ENCODE data around the gene PRKAB2. TPM values are rescaled to one million over a fixed set of nuclear protein-coding genes. Genes with fewer than 3 reads are reported as not detected.

Gene PRKAB2
- total RNA-seq, 1 donor from 2014 or later = 10.1 TPM

DNA sequence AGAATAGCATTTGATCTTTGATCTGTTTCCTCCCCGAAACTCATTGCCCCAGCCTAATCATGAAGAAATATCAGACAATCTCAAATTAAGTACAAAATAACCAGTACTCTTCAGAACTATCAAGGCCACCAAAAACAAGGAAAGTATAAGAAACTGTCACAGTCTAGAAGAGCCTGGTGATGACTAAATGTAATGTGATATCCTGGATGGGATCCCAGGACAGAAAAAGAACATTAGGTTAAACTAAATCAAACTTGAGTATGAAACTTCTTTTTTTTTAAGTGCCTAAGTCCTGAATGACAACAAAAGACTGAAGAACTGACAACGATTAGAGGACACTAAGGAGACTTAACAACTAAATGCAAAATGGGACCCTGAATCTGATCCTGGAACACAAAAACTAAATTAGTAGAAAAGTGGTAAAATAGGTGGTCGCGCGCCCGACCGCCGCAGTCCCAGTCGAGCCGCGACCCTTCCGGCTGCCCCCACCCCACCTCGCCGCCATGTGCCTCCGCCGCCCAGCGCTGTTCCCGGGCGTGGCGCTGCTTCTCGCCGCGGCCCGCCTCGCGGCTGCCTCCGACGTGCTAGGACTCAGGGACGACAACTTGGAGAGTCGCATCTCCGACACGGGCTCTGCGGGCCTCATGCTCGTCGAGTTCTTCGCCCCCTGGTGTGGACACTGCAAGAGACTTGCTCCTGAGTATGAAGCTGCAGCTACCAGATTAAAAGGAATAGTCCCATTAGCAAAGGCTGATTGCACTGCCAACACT is 5.5 kb upstream of the PRKAB2 start:
- Mint-ChIP-seq H3K9me3 (ENCODE audit: unreplicated experiment) (peaks cover 10% of the 10 kb centered on the region), H3K4me3 (ENCODE audit: unreplicated experiment) (no peak overlapping the region), H3K36me3 (ENCODE audit: unreplicated experiment) (peaks cover 14% of the 10 kb centered on the region), H3K27ac (ENCODE audit: unreplicated experiment) (peak overlapping the region; percentile 76), H3K4me1 (ENCODE audit: unreplicated experiment) (peaks cover 27% of the 10 kb centered on the region), H3K27me3 (ENCODE audit: unreplicated experiment) (no peaks in the 10 kb centered on the region)
- TF ChIP-seq, protein P1, sequence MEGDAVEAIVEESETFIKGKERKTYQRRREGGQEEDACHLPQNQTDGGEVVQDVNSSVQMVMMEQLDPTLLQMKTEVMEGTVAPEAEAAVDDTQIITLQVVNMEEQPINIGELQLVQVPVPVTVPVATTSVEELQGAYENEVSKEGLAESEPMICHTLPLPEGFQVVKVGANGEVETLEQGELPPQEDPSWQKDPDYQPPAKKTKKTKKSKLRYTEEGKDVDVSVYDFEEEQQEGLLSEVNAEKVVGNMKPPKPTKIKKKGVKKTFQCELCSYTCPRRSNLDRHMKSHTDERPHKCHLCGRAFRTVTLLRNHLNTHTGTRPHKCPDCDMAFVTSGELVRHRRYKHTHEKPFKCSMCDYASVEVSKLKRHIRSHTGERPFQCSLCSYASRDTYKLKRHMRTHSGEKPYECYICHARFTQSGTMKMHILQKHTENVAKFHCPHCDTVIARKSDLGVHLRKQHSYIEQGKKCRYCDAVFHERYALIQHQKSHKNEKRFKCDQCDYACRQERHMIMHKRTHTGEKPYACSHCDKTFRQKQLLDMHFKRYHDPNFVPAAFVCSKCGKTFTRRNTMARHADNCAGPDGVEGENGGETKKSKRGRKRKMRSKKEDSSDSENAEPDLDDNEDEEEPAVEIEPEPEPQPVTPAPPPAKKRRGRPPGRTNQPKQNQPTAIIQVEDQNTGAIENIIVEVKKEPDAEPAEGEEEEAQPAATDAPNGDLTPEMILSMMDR (IDR thresholded peaks at IDR 0.05) = no peak
- DNase-seq (ENCODE audit: extremely low spot score, unreplicated experiment) = no peak

DNA sequence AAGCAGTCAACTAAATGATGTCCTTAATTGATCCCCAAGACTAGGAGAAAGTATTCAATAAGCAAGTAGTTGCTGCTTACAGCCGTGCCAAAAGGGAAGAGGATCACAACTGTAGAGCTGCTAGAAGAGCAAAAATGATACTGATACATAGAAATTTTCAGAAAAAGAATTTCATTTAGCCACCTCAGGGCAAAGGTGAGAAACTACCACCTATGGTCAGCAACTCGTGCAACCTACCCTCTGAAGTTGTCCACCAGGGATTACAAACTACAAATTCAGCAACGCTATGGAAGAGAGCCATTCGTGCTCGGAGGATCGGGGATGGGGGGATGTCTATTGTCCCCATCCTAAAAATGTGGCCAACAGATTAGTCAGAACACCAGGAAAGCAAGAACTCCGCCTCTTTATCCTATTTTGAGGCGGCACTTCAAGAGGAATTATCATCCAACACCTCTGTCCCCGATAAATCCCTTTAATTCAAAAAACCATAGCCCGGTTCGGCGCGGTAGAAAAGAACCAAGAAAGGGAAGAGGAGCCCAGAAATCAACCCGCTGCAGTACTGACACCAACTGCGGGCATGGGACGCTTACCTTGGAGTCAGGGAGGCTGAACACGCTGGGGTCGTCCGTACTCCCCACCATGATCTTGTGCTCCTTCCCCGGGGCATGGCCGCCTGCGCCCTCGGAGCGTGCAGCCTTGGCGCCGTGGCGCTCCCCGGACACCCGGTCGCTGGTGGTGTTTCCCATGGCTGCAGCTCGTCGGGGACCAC is 687 bp downstream of the PRKAB2 start:
- Mint-ChIP-seq H3K36me3 (ENCODE audit: unreplicated experiment) (peaks cover 17% of the 10 kb centered on the region), H3K9me3 (ENCODE audit: unreplicated experiment) (peaks cover 3% of the 10 kb centered on the region), H3K27me3 (ENCODE audit: unreplicated experiment) (no peaks in the 10 kb centered on the region), H3K27ac (ENCODE audit: unreplicated experiment) (peak overlapping the region; percentile 81), H3K4me3 (ENCODE audit: unreplicated experiment) (peak overlapping the region; percentile 98), H3K4me1 (ENCODE audit: unreplicated experiment) (peaks cover 66% of the 10 kb centered on the region)
- TF ChIP-seq, protein P1 (IDR thresholded peaks at IDR 0.05) = no peak
- DNase-seq (ENCODE audit: extremely low spot score, unreplicated experiment) = no peak

DNA sequence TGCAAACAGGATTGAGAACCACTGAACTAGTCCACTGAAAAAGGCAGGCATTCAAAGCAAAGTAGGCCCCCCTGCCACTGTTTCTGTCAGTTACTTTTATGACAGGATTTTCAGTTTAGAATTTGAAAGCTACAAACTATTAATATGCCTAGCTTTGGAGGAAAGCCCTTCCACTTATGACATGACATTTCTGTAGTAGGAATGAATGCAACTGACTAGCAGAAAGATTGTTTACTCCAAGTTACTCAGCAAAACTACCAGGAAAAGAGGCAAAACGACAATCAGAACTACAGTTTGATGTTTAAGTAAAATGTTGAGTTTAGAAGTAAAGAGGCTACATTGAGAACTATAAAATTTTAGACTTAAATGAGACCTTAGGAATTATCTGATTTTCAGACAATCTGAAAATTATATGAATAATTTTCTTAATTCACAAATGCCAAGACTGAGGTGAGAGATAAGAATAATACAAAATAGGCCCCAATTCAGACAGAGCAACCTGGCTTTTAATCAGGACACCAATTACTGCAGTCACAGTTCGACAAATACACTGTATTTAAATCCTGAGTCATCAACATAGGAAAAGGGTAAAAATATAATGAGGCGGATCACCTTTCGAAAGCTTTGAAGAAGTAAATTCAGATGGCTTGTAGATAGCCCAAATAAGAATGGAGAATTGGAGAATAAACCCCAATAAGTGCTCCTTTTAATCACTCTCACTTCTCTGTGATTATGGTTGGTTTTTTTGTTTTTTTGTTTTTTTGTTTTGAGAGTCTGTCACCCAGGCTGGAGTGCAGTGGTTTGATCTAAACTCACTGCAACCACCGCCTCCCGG is 2.2 kb downstream of the PRKAB2 start:
- no peak for DNase-seq (ENCODE audit: extremely low spot score, unreplicated experiment)
- peaks cover 2% of the 10 kb centered on the region for H3K9me3 Mint-ChIP-seq (ENCODE audit: unreplicated experiment)
- H3K27me3 Mint-ChIP-seq (ENCODE audit: unreplicated experiment) = no peaks in the 10 kb centered on the region
- H3K27ac Mint-ChIP-seq (ENCODE audit: unreplicated experiment) = peak overlapping the region; percentile 81
- peaks cover 16% of the 10 kb centered on the region for H3K36me3 Mint-ChIP-seq (ENCODE audit: unreplicated experiment)
- H3K4me1 Mint-ChIP-seq (ENCODE audit: unreplicated experiment) = peaks cover 69% of the 10 kb centered on the region
- TF ChIP-seq, protein P1 (IDR thresholded peaks at IDR 0.05) = no peak
- peak overlapping the region; percentile 98 for H3K4me3 Mint-ChIP-seq (ENCODE audit: unreplicated experiment)

DNA sequence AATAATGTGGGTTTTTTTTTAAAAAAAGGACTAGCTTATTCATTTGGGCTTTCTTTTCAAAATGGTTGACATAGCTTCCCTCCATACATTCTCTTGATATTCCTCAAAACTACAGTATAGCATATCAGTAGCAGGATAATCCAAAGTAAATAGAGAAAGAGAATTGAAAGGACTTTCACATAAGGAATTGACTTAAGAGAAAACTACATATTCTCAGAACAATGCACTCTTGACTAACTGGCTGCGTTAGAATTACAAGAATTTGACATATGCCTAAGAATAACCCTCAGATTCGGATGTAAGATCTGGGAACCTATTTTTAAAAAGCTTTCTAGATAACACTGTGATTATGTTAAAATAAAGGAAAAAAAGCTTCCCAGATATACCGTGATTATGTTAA is 3.1 kb downstream of the PRKAB2 start:
- TF ChIP-seq, protein P1 (IDR thresholded peaks at IDR 0.05) = no peak
- Mint-ChIP-seq H3K27ac (ENCODE audit: unreplicated experiment) (peak overlapping the region; percentile 20), H3K9me3 (ENCODE audit: unreplicated experiment) (no peaks in the 10 kb centered on the region), H3K4me1 (ENCODE audit: unreplicated experiment) (peaks cover 65% of the 10 kb centered on the region), H3K4me3 (ENCODE audit: unreplicated experiment) (no peak overlapping the region), H3K36me3 (ENCODE audit: unreplicated experiment) (peaks cover 15% of the 10 kb centered on the region), H3K27me3 (ENCODE audit: unreplicated experiment) (no peaks in the 10 kb centered on the region)
- no peak for DNase-seq (ENCODE audit: extremely low spot score, unreplicated experiment)

All from osteocyte (in vitro differentiated cells).